ES-I3 (cell line): ENCODE data around the gene DNAH6.

Source experiments
- H3K36me3 ChIP-seq: 2 replicates; pipeline ENCODE4 v1.6.1; 2013; ENCODE audit warnings: mild to moderate bottlenecking, low read length, control low read depth, moderate library complexity; ENCODE audit not compliant: insufficient read depth
- H3K4me1 ChIP-seq: 2 replicates; pipeline ENCODE4 v1.6.1; 2013; ENCODE audit warnings: mild to moderate bottlenecking, control low read depth, low read length; ENCODE audit not compliant: insufficient read depth
- H3K9ac ChIP-seq: 2 replicates; pipeline ENCODE4 v1.6.1; 2013; ENCODE audit warnings: low read depth, mild to moderate bottlenecking, low read length, moderate library complexity
- H3K9me3 ChIP-seq: 2 replicates; pipeline ENCODE4 v1.6.1; 2013; ENCODE audit warnings: mild to moderate bottlenecking, low read length, moderate library complexity; ENCODE audit not compliant: control insufficient read depth, insufficient read depth

DNAH6 gene

DNA sequence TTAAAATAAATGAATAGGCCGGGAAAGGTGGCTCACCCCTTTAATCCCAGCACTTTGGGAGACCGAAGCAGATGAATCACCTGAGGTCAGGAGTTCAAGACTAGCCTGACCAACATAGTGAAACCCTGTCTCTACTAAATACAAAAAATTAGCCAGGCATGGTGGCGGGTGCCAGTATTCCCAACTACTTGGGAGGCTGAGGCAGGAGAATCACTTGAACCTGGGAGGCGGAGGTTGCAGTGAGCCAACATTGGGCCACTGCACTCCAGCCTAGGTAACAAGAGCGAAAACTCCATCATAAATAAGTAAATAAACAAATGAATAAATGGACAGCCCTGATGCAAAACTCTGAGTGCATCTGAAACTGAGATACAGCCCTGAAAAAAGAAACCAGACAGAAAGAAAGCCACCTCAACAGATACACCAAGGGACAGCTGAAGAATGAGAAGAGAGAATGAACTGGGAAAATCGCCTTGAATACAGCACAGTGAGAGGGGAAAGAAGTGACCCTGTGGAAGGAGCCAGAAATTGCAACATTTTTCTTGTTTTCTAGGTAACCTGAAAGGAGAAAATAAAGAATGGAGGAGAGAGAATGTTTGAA, 300.2 kb downstream of the DNAH6 start:
- Histone ChIP-seq H3K36me3 (no peaks in the 10 kb centered on the region), H3K4me1 (no peaks in the 10 kb centered on the region), H3K9ac (no peak overlapping the region), H3K9me3 (no peaks in the 10 kb centered on the region)

DNA sequence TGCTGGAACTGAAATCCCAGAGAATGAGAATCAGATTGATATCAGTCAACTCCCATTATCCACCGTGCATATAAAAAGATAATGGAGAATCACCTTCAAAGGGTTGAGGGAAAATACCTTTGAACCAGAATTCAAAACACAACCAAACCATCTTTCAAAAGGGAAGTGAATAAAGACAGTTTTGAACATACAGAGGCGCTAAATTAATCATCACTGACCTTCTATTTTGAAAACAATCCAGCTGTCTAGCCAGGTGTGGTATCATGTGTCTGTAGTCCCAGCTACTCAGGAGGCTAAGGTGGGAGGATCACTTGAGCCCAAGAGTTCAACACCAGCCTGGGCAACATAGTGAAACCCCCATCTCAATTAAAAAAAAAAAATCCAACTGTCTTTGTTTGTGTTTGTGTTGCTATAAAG, 300.9 kb downstream of the DNAH6 start:
- H3K4me1 ChIP-seq, result no peaks in the 10 kb centered on the region
- no peaks in the 10 kb centered on the region for H3K36me3 ChIP-seq
- no peak overlapping the region for H3K9ac ChIP-seq
- no peaks in the 10 kb centered on the region for H3K9me3 ChIP-seq

DNA sequence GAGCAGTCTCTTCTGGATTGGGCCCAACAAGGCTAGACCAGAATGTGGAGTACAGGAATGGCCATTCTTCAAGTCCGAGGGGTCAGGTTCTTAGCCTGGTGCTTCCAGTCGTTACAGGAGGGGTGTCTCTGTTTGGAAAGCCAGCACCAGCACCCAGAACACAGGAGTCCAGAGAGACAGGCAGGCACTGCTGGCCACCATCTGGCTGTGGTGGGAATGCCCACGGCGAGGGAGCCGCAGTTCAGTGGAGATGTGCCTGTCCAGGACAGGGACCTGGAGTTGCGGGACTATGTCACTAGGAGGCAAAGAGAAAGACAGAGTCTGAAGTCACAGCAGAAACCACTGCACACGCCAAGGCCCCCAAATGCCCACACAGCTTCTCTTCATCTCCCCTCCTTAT, 305.5 kb downstream of the DNAH6 start:
- no peaks in the 10 kb centered on the region for H3K36me3 ChIP-seq
- H3K9me3 ChIP-seq, result no peaks in the 10 kb centered on the region
- H3K9ac ChIP-seq, result no peak overlapping the region
- H3K4me1 ChIP-seq, result no peaks in the 10 kb centered on the region

DNA sequence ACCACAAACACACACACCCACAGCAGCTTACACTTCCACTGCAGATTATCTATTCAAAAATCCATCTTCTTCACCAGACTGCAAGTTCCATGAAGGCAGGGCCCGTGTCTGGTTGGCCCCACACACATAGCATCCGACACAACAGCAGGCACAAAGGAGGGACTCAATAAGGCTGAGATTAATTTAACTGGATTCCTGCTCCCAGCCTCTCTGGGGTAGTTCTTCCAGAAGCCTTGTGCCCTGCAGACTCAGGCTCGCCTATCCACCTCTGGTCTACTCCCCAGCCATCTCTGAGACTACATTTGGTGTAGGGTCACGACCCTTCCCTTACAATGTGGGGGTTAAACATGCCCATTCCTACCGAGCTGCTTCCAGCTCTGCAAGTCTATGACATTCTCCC, 306.9 kb downstream of the DNAH6 start:
- Histone ChIP-seq H3K4me1 (no peaks in the 10 kb centered on the region), H3K9ac (no peak overlapping the region), H3K36me3 (no peaks in the 10 kb centered on the region), H3K9me3 (no peaks in the 10 kb centered on the region; the same call in 1 of the 2 replicates)

DNA sequence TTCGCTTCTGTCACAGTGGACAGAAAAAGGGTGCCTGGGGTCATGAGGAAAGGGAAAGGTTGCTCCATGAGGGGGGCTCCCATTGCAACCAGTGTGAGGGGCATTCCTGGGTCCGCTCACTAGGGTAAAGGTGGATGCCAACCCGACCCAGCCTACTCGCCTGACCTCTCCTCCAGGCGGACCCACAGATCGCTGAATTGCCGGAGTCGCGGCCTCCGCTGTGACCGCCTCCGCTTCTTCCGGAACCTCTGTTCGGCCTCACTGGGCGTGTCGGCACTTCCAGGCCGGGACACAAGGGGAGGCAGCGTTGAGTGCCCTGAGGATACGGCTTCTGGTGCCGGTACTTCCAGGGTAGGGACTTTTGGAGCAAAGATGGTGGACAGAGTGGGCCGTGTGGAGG, 307.5 kb downstream of the DNAH6 start:
- Histone ChIP-seq H3K9me3 (no peaks in the 10 kb centered on the region; the same call in 1 of the 2 replicates), H3K36me3 (no peaks in the 10 kb centered on the region), H3K9ac (no peak overlapping the region), H3K4me1 (no peaks in the 10 kb centered on the region)

DNA sequence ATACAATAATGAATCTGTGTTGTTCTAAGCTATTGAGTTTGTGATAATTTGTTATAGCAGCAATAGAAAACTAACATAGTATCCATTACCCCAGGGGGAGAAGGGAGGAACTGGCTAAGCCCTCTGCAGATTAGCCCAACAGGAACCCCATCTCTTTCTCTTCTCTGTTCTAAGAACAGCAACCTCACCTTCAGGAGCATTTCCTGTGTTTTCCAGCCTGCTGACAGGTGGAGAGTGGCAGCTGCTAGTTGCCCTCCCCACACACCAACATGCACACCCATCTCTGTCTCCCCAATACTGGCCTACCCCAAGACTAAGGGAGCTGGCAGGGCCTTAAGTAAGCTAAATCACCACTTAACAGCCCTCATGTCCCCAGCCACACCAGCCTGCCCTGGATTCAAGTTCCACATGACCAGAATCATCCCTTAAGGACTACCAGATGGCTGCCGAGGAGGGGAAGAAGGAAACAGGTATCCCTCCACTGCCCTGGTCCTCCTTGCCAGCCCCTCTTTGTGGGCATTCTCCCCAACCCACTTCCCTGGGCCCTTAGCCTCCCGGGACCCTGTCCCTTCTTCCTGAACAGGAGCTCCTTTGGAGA, 311.8 kb downstream of the DNAH6 start:
- Histone ChIP-seq H3K9me3 (no peaks in the 10 kb centered on the region; the same call in 1 of the 2 replicates), H3K4me1 (peaks cover 7% of the 10 kb centered on the region)

DNA sequence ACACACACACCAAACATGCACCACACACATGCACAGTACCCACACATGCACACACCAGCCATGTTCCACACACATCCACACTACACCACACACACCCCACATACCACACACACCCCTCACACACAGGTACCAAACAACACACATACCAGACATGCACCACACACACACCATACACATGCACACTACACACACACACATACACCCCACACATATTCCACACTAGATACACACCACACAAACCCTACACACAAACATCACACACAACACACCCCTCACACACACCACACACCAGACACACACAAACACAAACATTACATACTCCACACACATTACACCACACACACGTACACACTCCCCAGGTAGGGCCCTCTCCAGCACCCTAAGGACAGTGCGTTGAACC, 313.4 kb downstream of the DNAH6 start:
- H3K9ac ChIP-seq, result no peak overlapping the region
- peaks cover 13% of the 10 kb centered on the region for H3K4me1 ChIP-seq
- no peaks in the 10 kb centered on the region for H3K36me3 ChIP-seq
- H3K9me3 ChIP-seq, result no peaks in the 10 kb centered on the region; the same call in 1 of the 2 replicates

More for the DNA sequence above, 311.8 kb downstream of the DNAH6 start:
- Histone ChIP-seq H3K36me3 (no peaks in the 10 kb centered on the region), H3K9ac (no peak overlapping the region)

DNA sequence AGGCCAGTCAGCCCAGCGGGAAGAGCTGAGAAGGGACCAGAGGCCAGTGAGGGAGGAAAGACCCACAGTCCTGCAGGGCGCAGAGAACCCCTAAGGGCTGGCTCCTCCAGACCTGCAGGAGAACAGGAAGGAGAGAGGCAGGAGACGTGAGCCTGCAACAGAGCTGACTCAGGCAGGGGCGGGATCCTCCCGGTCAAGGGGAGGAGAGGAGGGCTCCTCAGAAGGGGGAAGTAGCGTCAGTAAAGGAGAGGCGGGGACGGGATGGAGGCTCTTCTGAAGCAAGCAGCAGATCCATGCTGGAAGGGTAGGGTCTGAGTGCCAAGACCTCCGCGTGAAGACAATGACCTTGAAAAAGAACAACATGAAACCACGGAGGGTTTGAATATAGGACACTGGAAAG, 313.8 kb downstream of the DNAH6 start:
- no peak overlapping the region for H3K9ac ChIP-seq
- H3K9me3 ChIP-seq, result no peaks in the 10 kb centered on the region; the same call in 1 of the 2 replicates
- H3K4me1 ChIP-seq, result peaks cover 13% of the 10 kb centered on the region

DNA sequence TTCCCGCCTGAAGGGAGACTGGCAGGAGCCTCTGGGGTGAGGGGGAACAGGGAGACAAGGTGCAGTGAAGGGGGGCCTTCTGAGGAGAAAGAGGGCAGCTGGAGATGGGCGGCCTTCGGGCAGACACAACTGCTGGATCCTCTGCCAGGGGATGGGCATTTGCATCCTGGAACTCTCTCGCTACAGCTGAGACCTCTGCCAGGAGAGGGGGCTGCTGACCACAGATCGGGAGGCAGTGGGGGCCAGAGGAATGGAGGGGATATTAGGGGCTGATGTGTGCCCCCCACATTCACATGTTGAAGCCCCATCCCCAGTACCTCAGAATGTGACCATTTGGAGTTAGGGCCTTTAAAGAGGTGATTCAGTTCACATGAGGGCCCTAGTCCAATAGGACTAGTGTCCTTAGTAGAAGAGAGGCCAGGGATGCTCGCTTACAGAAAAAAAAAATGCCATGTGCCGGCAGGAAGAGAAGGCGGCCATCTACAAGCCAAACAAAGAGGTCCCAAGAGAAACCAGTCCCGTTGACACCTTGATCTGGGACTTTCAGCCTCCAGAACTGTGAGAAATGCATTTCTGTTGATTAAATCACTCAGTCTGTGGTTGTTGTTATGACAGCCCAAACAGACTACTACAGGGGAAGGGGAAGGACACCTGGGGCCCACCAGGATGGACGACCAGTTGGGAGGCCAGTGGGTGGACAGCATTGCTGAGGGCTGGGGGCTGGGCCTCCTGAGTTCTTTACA, 314.6 kb downstream of the DNAH6 start:
- peaks cover 4% of the 10 kb centered on the region for H3K9me3 ChIP-seq
- H3K9ac ChIP-seq, result no peak overlapping the region
- peaks cover 13% of the 10 kb centered on the region for H3K4me1 ChIP-seq
- no peaks in the 10 kb centered on the region for H3K36me3 ChIP-seq

More for the DNA sequence above, 313.8 kb downstream of the DNAH6 start:
- H3K36me3 ChIP-seq, result no peaks in the 10 kb centered on the region

DNA sequence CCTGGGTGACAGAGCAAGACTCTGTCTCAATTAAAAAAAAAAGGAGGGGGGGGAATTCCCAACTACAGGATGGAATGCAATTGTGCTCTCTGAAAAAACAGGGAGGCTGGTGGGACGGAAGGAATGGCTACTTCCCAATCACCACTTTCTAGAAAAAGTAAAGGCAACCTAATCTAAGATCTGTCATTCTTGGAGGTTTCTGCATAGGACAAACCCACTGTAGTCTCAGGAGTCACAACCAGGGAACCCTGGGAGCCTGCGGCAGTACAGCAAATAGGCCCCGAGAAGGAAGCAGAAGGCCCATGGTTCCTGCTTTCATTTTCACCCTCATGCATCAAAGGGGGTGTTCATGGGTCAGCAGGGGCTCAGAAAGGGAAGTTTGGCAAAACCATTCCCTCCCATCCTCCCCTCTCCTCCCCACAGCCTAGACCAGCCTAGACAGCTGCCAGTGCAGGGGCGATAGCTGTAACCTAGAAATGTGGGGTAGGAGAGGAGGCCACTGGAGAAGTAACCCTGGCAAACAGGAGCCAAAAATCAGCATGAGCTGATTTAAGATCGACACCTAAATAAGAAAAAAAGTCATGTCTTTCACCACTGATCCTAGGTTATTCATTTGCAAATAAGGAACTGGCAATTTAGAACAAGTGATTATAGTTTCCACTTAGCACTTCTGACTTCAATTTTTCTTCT, 316.6 kb downstream of the DNAH6 start:
- Histone ChIP-seq H3K9ac (no peak overlapping the region), H3K9me3 (peaks cover 7% of the 10 kb centered on the region), H3K36me3 (no peaks in the 10 kb centered on the region), H3K4me1 (peaks cover 13% of the 10 kb centered on the region)

DNA sequence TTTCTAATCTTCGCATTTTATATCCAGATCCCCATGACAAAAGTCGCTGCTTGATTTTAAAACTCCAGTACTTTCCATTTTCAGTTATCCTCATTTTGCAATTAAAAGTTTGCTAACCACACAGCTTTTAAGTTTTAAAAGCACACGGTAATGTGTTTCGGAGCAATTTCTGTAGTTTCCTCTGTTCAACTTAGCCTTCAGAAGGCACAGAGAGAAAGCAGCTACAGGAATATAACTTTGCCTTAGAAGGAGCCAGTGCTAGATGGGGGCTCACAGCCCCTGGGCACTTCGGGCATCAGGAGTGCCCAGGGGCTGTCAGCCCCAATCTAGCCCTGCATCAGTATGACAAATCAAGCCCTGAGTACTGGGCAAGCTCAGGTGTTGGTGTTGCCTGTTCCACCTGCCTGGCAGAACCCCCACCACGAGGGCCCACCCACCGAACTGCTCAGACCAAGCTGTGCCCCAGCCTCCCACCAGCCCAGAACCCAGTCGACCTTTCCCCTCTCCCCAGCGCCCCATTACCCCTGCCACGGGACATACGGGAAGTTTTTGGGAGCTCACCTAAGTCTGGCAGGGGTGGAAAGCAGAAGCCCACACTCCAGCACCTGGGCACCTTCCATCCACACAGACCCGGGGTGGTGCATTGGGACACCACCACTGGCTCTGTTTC, 317.3 kb downstream of the DNAH6 start:
- Histone ChIP-seq H3K4me1 (peaks cover 13% of the 10 kb centered on the region), H3K9me3 (peaks cover 7% of the 10 kb centered on the region; the same call in 1 of the 2 replicates), H3K36me3 (no peaks in the 10 kb centered on the region), H3K9ac (no peak overlapping the region)

DNA sequence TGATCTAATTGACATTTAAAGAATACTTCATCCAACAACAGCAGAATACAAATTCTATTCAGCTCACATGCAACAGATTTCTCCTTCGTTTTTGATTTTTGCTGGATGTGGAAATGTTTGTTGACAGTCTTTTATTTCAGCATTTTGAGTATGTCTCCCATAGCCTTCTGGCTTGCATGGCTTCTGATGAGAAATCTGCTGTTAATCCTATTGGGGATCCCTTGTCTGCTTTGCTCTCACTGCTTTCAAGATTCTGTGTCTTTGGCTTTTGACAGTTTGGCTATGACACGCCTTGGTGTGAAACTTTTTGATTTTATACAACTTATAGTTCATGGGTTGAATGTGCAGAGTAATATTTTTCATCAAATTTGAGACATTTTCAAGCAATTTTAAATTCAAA, 319.9 kb downstream of the DNAH6 start:
- H3K9ac ChIP-seq, result no peak overlapping the region
- H3K36me3 ChIP-seq, result no peaks in the 10 kb centered on the region
- peaks cover 9% of the 10 kb centered on the region for H3K4me1 ChIP-seq
- peaks cover 7% of the 10 kb centered on the region; the same call in 1 of the 2 replicates for H3K9me3 ChIP-seq

DNA sequence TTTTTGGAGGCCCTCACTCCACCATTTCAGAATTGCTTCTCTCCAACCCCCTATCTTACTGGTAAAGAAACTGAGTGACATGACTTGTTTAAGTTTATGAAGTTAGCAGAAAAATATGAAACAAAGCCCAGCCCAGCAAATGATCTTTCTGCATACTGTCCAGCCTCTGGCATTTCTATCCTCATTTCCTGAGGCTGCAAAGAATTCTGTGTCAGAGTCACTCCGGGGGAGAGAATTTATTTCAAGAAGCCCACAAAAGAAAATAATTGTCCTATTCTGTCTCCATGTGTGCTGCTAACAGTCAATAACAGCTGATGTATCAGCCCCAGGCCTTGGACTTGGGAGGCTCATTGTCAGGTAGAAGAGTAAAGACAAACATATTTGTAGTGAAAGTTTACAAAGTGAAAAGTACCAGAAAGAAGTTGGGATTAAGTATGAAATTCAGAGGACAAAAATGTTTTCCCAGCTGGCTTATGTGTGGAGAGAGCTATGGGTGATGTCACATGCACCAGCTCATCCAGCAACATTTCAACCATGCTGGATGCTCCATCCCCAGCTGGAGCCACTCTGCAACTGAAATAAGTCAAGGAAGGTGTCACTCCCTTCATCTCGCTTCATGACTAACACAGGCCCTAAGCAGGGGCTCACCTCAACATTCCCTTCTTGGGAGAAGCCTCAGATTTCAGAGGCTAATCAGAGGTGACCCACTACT, 322.3 kb downstream of the DNAH6 start:
- Histone ChIP-seq H3K36me3 (no peaks in the 10 kb centered on the region), H3K4me1 (0 out of 2 replicates have a peak, but pooled peaks cover under 1% of the 10 kb centered on the region), H3K9ac (no peak overlapping the region), H3K9me3 (peaks cover 7% of the 10 kb centered on the region; the same call in 1 of the 2 replicates)
